CD14-positive monocyte (primary cell): ENCODE data around the gene FAF1. TPM values are rescaled to one million over a fixed set of nuclear protein-coding genes. Genes with fewer than 3 reads are reported as not detected.

ENCODE experiments used
- DNase-seq, 3 donors: peaks; one replicate each; pipeline ENCODE4 v3.0.0-alpha.2; 2011 to 2022
- H2AFZ ChIP-seq: 2 replicates; pipeline ENCODE4 v1.6.0; 2012; ENCODE audit warnings: mild to moderate bottlenecking, low read depth, low read length, inconsistent platforms; ENCODE audit not compliant: insufficient read depth, poor library complexity, severe bottlenecking
- H3K27ac ChIP-seq, 2 donors: 1 replicate in 1 of 2; 2 replicates in 1 of 2; pipeline ENCODE4 v1.5.1; 2012 to 2013; ENCODE audit warnings: low read length in 2 of 2, control low read depth in 1 of 2, inconsistent platforms in 1 of 2, low read depth in 1 of 2, mild to moderate bottlenecking in 1 of 2
- H3K27me3 ChIP-seq, 2 donors: one replicate each; pipeline versions ENCODE4 v1.6.0 to v1.6.1; 2011 to 2013; ENCODE audit warnings: low read length in 2 of 2; ENCODE audit not compliant: control insufficient read depth in 2 of 2, insufficient read depth in 2 of 2
- H3K36me3 ChIP-seq, 2 donors: replicated peaks in 1 of 2; 1 replicate in 1 of 2; 2 replicates in 1 of 2; pipeline versions ENCODE4 v1.5.1 to v1.6.1; 2012 to 2013; ENCODE audit warnings: low read length in 2 of 2, control low read depth in 1 of 2, inconsistent platforms in 1 of 2, mild to moderate bottlenecking in 1 of 2; ENCODE audit not compliant: insufficient read depth in 2 of 2, control insufficient read depth in 1 of 2
- H3K4me1 ChIP-seq, 2 donors: 1 replicate in 1 of 2; 2 replicates in 1 of 2; pipeline versions ENCODE4 v1.5.1 to v1.6.1; 2012 to 2013; ENCODE audit warnings: low read length in 2 of 2, control low read depth in 1 of 2, inconsistent platforms in 1 of 2, mild to moderate bottlenecking in 1 of 2, moderate library complexity in 1 of 2; ENCODE audit not compliant: insufficient read depth in 2 of 2, control insufficient read depth in 1 of 2
- H3K4me2 ChIP-seq: replicated peaks from 2 replicates; pipeline ENCODE3; 2012; ENCODE audit warnings: low read length, moderate library complexity, mild to moderate bottlenecking; ENCODE audit not compliant: poor library complexity, severe bottlenecking; ENCODE audit errors: extremely low read depth
- H3K4me3 ChIP-seq, 3 experiments: fragments of 200-600 bp in 1 of 3; sonication (generic) in 1 of 3; replicated peaks in 1 of 3; 1 replicate in 2 of 3; 2 replicates in 1 of 3; pipeline ENCODE4 v1.5.1; 2011 to 2013; ENCODE audit warnings: low read length in 3 of 3, mild to moderate bottlenecking in 3 of 3, control low read depth in 2 of 3, low read depth in 2 of 3, inconsistent platforms in 1 of 3, moderate library complexity in 1 of 3
- H3K79me2 ChIP-seq: 2 replicates; pipeline ENCODE4 v1.6.0; 2012; ENCODE audit warnings: mild to moderate bottlenecking, control low read depth, inconsistent platforms, low read length, moderate library complexity; ENCODE audit not compliant: insufficient read depth
- H3K9ac ChIP-seq: 2 replicates; pipeline ENCODE4 v1.6.0; 2017; ENCODE audit warnings: low read length, mild to moderate bottlenecking; ENCODE audit not compliant: insufficient read depth, poor library complexity, severe bottlenecking
- H3K9me3 ChIP-seq, 2 donors: replicated peaks in 1 of 2; 1 replicate in 1 of 2; 2 replicates in 1 of 2; pipeline versions ENCODE4 v1.5.1 to v1.6.1; 2012 to 2013; ENCODE audit warnings: low read length in 2 of 2, control low read depth in 1 of 2; ENCODE audit not compliant: control insufficient read depth in 1 of 2, insufficient read depth in 1 of 2
- H4K20me1 ChIP-seq: 2 replicates; pipeline ENCODE4 v1.6.0; 2012; ENCODE audit warnings: mild to moderate bottlenecking, low read length, control low read depth, moderate library complexity; ENCODE audit not compliant: insufficient read depth
- H3K27ac Mint-ChIP-seq, 7 donors: one replicate each; pipeline ENCODE4 v1.8.0; 2020; ENCODE audit warnings: mild to moderate bottlenecking in 7 of 7, mixed read lengths in 7 of 7, moderate library complexity in 6 of 7, inconsistent platforms in 2 of 7
- H3K27me3 Mint-ChIP-seq, 3 donors: one replicate each; pipeline ENCODE4 v1.8.0; 2021 to 2022; ENCODE audit warnings: low read depth in 3 of 3, mild to moderate bottlenecking in 3 of 3, mixed read lengths in 3 of 3, moderate library complexity in 3 of 3, inconsistent platforms in 1 of 3
- H3K36me3 Mint-ChIP-seq, 2 donors: one replicate each; pipeline ENCODE4 v1.8.0; 2020; ENCODE audit warnings: mixed read lengths in 2 of 2, inconsistent platforms in 1 of 2, mild to moderate bottlenecking in 1 of 2
- H3K4me1 Mint-ChIP-seq: one replicate; pipeline ENCODE4 v1.8.0; 2020; ENCODE audit warnings: mild to moderate bottlenecking, mixed read lengths
- H3K4me3 Mint-ChIP-seq, 2 donors: one replicate each; pipeline ENCODE4 v1.8.0; 2020; ENCODE audit warnings: mild to moderate bottlenecking in 2 of 2, mixed read lengths in 2 of 2, moderate library complexity in 1 of 2
- H3K9me3 Mint-ChIP-seq, 7 donors: one replicate each; pipeline ENCODE4 v1.8.0; 2020 to 2022; ENCODE audit warnings: mixed read lengths in 7 of 7, mild to moderate bottlenecking in 6 of 7, moderate library complexity in 6 of 7, inconsistent platforms in 2 of 7
- CTCF ChIP-seq: fragments of 200-600 bp; IDR thresholded peaks from one replicate; pipeline ENCODE4 v1.8.0; 2022; ENCODE audit warnings: antibody characterized with exemption, mild to moderate bottlenecking
- WGBS: methylation state at CpG from one replicate; pipeline ENCODE4 v1.1.5; 2013; ENCODE audit warnings: missing lambda C conversion rate; ENCODE audit not compliant: insufficient coverage; 5-methylcytosine and 5-hydroxymethylcytosine counted together
- intact Hi-C, 2 donors: fragments of 100-400 bp; cut with micrococcal nuclease; formaldehyde crosslinking; loops; one replicate each; pipeline versions ENCODE4 v1.15.0 to v1.15.1; 2023
- polyA plus RNA-seq, 3 donors: library from polyadenylated mRNA; depleted of rRNA in 1 of 3; unstranded in 2 of 3; stranded (reverse) in 1 of 3; fragments of 300-500 nt in 2 of 3; fragments of >200 nt in 1 of 3; fragmentation: Illumina TruSeq in 2 of 3; gene quantifications; 1 replicate in 2 of 3; 2 replicates in 1 of 3; pipeline ENCODE4 v1.2.3, GENCODE V29; 2012 to 2021

FAF1 gene
- polyA plus RNA-seq, 3 donors = 11.4 to 29.6 (median 16.9) TPM

DNA sequence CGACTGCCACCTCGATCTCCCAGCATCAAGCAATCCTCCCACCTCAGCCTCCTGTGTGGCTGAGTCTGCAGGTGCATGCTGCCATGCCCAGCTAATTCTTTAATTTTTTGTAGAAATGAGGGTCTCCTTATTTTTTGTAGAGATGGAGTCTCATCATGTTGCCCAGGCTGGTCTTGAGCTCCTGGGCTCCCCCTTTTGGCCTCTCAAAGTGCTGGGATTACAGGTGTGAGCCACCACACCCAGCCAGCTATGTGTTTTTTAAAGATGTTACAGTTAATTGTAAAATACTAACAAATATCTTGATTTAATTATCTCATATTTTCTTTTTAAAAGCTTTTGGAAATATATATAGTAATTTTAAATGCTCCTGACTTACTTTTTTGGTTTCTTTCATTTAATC is 355.5 kb downstream of the FAF1 start:
- Histone ChIP-seq H3K4me2 (no peak overlapping the region), H3K9me3 (no peaks in the 10 kb centered on the region), H4K20me1 (no peaks in the 10 kb centered on the region), H3K27ac (no peak overlapping the region), H3K27me3 (no peaks in the 10 kb centered on the region), H3K9ac (no peak overlapping the region), H3K4me3 (no peak overlapping the region), H3K4me1 (no peaks in the 10 kb centered on the region), H2AFZ (no peak overlapping the region), H3K36me3 (no peaks in the 10 kb centered on the region), H3K79me2 (no peaks in the 10 kb centered on the region)
- intact Hi-C loops = no loop called here
- DNase-seq = no peak
- H3K4me1 Mint-ChIP-seq = no peaks in the 10 kb centered on the region
- peaks cover 0 to 2% (median 0%) of the 10 kb centered on the region in 7 donors for H3K9me3 Mint-ChIP-seq
- H3K36me3 Mint-ChIP-seq = peaks cover 5 to 12% of the 10 kb centered on the region in 2 donors
- no peak for TF ChIP-seq CTCF
- H3K27me3 Mint-ChIP-seq = no peaks in the 10 kb centered on the region
- no peak overlapping the region for H3K27ac Mint-ChIP-seq
- H3K4me3 Mint-ChIP-seq = no peak overlapping the region
- WGBS = no CpG with 5 or more reads among the region's 2 CpGs

DNA sequence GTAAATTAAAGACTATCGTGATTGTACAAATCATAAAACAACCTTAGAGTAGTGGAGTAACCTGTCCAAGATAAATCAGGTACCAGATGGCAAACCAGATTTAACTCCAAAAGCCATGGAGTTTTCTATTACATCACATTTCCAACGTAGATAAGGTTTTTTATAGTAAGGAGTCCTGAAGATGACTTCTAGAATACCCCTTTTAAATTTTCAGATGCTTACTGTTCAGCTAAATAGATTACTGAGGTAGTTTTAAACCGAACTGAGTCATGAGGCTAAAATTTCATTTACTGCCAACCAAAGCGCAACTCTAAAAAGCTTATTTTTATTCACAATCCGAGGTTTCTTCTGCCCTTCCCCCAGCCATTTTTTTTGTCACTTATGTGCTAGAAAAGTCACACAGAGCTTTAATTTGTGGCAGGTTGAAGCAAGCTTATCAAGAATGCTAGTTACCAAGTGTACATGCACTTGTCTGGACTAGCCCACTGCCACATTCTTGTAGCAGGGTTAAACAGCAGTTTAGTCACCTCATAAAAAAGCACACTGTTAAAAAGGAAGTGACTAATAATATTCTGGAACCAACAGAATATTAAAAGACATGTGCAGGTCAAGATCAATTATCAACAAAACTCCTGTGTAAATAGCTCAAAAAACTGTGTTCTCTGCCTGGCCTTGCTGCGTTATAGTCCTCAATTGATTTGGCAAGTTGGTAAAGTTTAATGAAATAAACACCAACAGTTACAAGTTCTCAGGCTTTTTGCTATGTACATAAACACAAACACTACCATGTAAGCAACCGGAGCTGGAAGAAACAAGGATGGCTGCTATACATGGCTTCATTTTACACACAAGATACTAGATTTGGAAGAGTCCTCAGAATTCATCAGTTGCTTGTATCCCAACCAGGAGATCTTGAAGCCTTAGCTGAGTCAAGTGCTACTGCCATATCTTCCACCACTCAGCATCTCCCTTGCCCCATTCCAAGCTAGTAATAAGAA is 356.5 kb downstream of the FAF1 start:
- peaks cover 0 to 6% of the 10 kb centered on the region in 2 donors for H3K36me3 Mint-ChIP-seq
- H3K4me2 ChIP-seq = no peak overlapping the region
- no peaks in the 10 kb centered on the region for H3K9me3 Mint-ChIP-seq
- H3K4me1 Mint-ChIP-seq = no peaks in the 10 kb centered on the region
- H3K4me3 ChIP-seq = no peak overlapping the region
- H3K36me3 ChIP-seq = no peaks in the 10 kb centered on the region
- TF ChIP-seq CTCF = no peak
- H3K27ac Mint-ChIP-seq = no peak overlapping the region
- 86% methylated on average over 1 of the region's 7 CpGs for WGBS
- no peak for DNase-seq
- H3K4me1 ChIP-seq = no peaks in the 10 kb centered on the region
- no peaks in the 10 kb centered on the region for H3K79me2 ChIP-seq
- no peaks in the 10 kb centered on the region for H4K20me1 ChIP-seq
- intact Hi-C loops = no loop called here
- no peak overlapping the region for H3K27ac ChIP-seq
- H3K27me3 ChIP-seq = no peaks in the 10 kb centered on the region
- H3K27me3 Mint-ChIP-seq = no peaks in the 10 kb centered on the region
- H3K4me3 Mint-ChIP-seq = no peak overlapping the region
- H3K9me3 ChIP-seq = no peaks in the 10 kb centered on the region
- no peak overlapping the region for H3K9ac ChIP-seq
- H2AFZ ChIP-seq = no peak overlapping the region
